Activated T-cell treated with anti-CD3 and anti-CD28 coated beads, Interleukin-2, amount 50 U/mL, for 48 hours (primary cell): ENCODE measurements around the gene MAMDC2.

Experiments
- DNase-seq, 2 experiments: peaks; one replicate each; pipeline ENCODE4 v3.0.0-alpha.2; 2020

MAMDC2 gene, protein sequence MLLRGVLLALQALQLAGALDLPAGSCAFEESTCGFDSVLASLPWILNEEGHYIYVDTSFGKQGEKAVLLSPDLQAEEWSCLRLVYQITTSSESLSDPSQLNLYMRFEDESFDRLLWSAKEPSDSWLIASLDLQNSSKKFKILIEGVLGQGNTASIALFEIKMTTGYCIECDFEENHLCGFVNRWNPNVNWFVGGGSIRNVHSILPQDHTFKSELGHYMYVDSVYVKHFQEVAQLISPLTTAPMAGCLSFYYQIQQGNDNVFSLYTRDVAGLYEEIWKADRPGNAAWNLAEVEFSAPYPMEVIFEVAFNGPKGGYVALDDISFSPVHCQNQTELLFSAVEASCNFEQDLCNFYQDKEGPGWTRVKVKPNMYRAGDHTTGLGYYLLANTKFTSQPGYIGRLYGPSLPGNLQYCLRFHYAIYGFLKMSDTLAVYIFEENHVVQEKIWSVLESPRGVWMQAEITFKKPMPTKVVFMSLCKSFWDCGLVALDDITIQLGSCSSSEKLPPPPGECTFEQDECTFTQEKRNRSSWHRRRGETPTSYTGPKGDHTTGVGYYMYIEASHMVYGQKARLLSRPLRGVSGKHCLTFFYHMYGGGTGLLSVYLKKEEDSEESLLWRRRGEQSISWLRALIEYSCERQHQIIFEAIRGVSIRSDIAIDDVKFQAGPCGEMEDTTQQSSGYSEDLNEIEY

DNA sequence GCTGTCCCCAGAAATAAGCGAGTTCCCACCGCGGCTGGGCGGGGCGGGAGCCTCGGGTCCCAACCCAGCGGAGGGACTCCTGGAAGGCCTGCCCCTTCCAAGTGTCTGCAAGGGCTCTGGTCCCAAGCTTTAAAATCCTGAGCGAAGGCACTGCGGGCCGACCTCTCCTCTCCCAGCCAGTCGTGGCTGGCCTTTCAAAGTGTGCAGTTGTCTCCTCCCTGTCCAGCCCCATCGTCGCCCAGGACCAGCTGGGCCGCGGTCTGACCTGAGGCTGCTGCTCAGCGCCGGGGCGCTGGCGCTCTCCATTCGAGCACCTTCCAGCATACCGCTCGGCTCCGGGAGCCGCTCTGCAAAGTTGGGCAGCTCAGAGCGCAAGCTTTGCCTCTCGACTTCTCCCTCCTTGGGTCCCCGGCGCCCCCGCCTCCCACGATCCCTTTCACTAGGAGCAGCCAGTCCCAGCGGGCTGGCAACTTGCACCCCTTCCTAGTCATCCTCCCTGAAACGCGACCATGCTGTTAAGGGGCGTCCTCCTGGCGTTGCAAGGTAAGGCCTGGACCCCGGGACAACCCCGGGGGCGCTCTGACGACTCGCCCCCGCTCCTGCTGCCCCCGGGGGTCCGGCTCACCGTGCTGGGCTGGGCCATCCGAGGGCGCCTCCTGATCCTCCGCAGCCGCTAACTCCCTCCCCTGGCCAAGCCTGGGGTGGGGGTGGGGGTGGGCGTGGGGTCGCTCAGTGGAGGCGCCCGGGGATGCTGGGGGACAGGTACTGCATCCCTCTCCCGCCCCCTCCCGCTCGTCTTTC lies at the start of gene MAMDC2:
TSS of gene MAMDC2 (plus strand) at position 160 of the 801 bp plus-strand sequence. CDS start at position 510, 350 bp downstream.
- no peak for DNase-seq

DNA sequence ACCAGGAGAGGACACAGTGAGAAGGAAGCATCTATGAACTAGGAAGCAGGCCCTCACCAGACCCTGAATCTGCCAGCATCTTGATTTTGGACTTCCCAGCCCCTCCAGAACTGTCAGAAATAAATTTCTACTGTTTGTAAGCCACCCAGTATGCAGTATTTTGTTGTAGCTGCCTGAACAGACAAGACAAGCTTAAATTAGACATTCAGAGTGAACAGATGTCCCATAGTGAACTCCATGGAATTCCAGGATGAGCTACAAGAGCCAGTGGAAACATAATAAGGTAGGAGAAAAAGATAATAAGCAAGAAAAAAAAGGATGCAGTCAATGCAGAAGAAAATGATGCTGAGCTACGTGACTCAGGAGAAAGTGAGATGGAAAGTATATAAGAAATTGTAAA lies 47.8 kb upstream of the MAMDC2 start:
- DNase-seq = no peak

DNA sequence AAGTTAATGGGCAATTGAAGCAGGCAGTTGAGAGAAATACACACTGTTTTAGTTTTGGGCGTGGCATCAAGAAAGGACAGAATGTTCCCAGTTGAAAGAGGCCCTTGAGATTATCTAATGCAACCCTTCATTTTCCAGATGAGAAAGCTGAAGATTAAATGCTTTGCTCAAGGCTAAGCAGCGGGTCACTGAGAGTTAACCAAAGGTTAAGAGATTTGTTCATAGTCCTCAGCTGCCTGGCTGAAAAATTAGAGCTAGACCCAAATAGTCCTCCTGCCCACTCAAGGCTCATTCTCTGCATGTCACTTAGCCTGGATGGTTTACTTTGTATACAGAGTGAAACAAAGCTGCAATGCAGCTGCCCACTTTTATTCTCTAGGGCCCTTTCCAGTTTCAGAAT lies 46.7 kb upstream of the MAMDC2 start:
- DNase-seq = no peak

DNA sequence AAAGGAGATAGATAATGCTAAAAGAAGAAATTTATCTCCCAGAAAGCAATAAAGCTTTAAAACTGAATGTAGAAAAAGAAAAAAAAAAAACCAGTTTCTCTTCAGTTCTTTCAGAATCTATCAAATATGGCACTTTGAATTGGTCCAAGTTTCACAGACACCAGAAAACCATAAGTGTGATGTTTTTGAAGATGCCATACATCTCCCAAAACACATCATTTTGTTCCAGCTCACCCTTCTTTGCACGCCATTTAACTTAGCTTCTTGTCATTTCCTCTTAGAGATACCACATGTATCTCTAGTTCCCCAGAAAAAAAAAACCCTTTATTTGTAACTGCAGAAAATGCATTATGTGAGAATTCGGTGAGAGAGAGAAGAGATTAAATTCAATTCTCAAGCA lies 46.1 kb upstream of the MAMDC2 start:
- DNase-seq = no peak

DNA sequence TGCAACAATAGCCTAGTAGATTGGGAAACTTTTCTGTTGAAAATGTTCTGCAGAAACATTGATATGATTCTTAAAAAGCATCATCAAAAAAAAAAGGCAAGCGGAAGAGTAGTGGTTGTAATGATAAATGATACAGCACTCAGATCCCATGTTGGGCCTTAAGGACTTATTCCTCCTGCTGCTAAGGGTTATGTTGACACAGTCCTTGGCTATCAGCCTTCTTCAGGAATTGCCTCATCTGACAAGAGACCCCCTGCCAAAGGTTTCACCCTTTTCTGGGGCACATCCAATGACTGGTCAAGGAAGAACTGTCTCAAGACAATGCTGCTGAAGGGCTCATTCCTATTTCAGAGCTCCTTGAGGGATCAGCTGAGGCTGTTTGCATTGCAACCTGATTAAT lies 44.3 kb upstream of the MAMDC2 start:
- no peak for DNase-seq

DNA sequence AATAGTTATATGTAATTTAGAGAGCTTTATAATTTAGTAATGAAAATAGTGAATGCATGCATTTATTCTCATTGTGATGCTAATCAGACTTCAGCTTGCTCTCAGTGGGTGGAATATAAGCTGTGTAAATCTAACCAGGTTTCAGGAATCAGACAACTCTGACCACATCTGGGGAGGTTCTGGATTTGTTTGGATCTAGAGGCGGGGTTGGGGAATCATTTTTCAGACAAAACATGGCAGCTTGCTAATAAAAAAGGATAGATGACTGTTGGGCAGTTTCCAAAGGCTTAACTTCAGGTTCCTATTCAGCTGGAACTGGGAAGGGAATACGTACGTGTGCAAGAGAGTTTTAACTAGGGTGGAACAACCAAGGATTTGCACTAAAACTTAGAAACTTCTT lies 43.2 kb upstream of the MAMDC2 start:
- DNase-seq = no peak

DNA sequence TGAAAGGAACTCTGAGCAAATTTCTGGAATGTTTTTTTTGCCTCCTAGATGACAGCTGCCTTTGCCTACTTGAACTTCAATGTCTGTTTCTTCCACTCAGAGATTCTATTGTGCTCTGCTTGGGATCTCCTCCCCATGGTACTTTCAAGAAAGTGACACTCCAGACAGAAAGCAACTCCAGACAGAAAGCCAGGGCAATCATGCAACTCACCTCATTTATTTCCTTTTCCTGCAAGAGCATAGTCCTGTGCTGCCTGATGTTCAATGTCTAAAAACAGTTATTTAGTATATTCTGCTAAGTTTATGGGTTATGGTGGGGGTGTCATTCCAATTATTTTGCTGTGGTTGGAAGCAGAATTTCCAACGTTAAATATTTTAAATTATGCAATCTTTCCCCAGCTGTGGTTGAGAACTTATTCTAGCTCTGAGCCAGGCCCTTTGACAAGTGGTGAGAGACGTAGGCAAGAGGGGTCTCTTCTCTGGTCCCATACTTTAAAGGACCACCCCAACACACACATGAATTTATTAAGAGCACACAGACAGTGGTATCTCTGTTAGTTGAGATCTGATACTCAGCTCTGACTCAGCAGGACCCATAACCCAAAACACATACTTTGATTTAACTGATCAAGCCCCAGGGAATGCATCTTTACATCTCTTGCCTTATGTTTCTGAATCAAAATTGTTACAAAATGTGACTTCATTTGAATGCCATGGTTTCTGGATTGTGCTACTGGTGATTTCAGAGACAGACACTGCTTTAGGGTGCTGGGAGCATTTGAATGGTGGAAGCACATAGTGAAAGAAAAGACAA lies 39.5 kb upstream of the MAMDC2 start:
- no peak for DNase-seq

DNA sequence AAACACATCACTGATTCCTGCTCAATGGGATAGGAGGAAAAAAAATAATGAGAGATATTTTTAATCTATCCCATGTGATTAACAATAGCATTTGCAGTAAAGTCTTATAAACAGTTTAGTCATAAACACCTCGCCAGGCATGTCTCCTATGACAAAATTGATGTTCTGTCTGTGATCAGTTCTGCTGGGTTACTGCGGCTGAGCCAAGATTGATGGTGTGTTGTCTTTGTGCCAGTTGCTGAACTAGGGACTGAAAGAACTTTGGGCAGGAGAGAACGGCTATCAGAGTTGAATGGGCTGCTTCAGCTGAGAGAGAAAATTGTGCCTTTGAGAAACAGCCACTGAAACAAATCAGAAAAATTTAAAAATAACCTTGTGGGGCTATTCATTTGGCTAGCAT lies 37.3 kb upstream of the MAMDC2 start:
- DNase-seq = no peak

DNA sequence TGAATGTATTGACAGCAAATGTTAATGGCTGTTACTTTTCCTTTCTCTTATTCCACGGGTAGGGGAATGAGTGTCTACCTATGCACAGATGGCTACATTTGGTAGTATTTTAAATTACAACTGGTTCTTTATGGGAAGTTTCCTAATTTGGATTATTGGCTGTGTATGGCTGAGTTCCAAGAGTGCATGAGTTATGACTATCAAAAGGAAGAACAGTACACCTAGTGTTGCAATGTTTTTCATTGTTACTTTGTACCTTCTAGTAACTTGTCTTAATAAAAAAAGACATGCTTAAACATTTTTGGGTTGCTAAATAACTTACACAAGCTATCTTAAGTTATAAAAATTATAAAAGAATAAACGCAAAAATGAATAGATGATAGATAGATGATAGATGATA lies 35.8 kb upstream of the MAMDC2 start:
- no peak for DNase-seq

DNA sequence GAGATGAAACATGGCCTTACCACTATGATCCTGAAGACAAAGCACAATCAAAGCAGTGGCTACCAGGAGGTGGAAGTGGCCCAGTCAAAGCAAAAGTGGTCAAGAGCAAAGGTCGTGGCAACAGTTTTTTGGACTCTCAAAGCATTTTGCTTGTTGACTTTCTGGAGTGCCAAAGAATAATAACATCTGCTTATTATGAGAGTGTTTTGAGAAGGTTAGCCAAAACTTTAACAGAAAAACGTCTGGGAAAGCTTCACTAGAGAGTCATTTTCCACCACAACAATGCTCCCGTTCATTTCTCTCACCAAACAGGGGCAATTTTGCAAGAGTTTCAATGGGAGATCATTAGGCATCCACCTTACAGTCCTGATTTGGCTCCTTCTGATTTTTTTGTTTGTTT lies 33.6 kb upstream of the MAMDC2 start:
- no peak for DNase-seq

DNA sequence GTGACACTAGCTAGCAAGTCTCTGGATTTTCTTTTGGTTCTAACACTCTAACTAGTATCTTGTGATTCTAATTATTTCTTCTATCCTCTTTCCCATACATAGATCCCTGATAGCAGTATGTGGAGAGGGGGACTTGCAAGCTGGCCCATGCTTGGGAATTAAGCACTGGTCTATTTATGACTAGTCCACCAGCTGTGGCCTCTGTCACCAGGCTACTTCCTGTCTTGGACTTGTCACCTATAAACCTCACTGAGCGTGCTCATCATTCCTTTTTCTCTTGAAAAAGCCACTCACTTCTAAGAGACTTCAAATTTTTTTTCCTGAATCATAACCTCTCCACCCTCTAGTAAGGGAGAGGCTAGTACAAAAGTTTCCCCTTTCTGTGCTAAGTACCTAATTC lies 32.3 kb upstream of the MAMDC2 start:
- no peak for DNase-seq

DNA sequence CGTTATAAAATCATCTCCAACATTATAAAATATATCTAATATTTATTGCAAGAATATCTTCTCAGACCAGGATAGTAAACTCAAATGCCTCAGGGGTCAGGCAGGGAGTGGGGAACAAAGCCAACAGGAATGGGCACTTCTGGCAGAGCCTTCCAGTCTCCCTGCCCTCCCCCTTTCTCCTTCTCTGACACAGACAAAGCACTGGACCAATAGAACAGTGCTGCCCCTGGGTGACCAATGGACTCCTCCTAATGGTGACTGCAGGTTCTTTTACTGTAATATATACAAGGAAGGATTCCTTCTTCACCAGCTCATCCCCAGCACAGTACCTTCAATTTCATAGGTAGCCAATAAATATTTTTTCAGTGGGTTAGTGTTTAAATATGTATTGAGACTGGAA lies 31.1 kb upstream of the MAMDC2 start:
- DNase-seq = no peak

DNA sequence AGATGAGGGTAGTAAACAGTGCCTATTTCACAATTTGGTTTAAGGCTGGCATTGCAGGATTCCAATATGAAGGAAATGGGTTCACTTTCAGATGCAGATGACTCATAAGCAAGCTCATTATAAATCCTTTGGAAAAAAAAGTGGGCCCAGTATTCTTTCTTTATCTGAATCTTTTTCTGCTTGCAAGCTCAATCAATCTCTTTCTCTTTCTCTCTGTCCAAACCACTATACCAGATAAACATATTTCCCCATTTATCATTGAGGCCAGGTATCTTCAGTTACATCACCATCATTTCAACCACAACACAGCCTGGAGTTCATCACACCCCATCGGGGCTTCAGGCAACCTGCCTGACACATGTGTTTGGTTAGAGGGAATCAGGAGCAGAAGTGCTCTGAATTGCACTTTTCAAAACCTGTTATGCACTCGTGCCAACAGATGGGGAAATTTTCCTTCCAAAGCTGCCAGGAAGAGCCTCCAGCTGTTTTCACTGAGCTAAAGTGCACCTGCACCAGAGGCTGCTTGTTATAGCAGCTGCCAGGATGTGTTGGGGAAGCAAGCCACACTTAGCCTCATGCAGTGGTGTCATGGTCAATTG lies 30.0 kb upstream of the MAMDC2 start:
- no peak for DNase-seq

DNA sequence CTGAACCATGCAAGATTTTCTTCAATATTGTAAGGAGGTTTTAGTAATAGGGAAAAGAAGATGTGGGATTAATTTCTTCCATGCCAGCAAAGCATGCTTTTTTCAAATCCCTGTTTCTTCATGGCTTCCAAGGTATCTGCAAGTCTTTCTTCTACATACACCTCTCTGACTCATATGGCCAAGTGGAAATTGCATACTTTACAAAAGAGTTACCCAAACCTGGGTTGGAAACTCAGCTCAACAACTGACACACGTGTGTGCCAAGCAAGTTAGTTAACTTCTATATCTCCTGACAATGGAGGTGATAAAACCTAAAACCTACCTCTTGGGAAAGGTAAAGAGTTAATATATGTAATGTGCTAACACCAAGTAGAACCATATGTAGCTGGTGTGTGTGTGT lies 28.5 kb upstream of the MAMDC2 start:
- no peak for DNase-seq

DNA sequence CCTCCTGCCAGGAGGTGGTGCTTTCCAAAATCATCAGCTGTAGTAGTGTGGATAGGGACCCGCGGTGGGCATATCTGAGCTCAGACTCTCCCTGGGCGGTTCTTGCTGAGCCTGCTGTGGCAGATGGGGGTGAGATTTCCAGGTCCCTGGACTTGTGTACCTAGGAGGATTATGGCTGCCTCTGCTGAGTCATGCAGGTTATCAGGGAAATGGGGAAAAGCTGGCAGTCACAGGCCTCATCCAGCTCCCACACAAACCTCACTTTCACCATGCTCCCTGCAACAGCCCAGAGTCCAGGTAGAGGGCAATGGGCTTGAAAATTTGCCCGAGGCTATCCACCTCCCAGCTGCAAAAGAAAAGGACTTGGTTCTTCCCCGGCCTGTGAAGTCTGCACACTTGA lies 23.4 kb upstream of the MAMDC2 start:
- no peak for DNase-seq

DNA sequence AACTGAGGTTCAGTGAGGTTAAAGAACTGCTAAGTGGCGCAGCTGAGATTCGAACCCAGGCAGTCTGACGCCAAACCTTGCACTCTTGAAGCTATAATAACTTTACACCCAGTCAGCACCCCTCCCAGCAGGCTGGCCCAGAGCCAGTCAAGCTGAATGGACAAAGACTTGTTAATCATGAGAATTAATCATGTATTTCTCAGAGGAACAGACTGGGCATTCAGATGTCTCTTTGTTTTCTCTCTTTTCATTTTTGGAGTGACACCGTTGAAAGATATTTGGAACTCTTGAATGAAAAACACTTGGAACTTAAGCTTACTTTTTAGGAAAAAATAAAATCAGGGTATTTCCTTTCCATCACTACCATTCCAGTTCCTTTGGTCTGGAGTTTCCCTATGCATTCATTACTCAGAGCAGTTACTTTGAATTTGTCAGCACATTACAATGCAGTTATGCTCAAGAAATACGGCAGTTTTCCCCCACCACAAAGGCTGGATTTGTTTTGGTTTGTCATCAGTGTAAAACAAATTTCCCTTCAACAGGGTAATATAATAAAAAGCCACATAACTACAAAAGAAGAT lies 22.6 kb upstream of the MAMDC2 start:
- DNase-seq = no peak

DNA sequence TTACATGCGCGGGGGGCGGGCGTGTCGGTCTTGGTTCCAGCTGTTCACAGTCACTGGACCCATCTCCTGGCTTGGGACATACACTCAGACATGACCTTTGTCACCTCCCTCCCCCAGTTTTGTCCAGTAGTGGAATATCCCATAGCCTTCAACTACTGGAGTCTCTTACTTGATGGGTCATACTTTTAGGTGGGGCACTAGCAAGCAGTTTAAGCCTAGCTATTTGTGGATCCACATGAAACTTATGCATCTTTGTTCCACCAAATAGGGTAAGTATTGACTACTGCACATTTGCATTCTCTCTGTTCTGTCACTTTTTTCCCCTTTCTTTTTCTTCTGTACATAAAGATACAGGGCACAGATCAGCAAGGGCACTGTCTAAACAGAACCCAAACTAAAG lies 15.4 kb upstream of the MAMDC2 start:
- no peak for DNase-seq

DNA sequence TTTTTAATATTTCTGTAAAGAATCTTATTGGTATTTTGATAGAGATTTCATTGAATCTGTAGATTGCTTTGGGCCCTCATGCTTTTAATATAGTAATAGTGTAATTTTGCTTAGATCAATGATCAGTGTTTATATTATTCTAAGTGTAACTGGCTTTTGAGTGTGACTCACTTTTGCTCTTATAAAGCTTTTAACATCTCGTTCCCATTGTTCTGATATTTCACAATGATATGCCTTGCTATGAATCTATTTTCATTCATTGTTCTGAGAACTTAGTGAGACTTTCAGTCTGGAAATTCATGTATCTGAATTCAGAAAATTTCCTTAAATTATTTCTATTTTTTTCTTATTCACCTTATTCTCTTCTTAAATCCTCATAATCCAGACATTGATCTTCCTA lies 13.5 kb upstream of the MAMDC2 start:
- DNase-seq = no peak

DNA sequence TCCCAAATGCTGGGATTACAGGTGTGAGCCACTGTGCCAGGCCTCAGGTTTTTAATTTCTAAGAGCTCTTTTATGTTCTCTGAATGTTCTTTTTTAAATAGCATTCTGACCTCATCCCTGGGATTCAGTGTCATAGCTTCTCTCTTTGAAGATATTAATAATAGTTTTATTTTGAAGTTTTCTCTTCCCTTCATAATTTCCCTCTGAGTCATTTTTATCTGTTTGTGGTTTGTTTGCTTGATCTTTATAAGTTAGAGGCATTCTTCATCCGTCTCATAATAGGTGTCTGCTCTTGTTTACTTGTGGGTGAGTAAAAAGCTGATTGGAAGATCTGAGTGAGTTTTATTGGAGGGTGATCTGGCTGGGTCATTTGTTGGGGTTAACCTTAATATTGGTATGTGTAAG lies 12.5 kb upstream of the MAMDC2 start:
- DNase-seq = no peak

DNA sequence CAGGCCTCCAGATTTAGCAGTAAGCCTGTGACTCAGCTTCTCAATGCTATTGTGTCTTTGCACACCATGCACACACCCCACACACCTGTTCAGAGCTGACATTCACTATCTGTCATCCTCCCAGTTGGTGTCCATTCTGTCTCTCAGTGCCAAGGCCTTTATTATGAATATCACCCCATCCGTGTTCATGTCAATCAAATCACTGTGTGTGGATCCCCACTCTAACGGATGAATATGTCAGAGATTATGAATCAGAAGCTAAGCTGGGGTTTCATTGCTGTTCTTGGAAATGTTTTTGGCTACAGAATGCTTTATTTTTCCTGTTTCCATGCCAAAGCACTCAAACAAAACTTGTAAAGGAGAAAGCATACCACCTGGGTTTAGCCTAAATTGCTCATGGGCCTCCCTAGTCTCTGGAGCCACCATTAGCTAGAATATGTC lies 9.4 kb upstream of the MAMDC2 start:
- no peak for DNase-seq

DNA sequence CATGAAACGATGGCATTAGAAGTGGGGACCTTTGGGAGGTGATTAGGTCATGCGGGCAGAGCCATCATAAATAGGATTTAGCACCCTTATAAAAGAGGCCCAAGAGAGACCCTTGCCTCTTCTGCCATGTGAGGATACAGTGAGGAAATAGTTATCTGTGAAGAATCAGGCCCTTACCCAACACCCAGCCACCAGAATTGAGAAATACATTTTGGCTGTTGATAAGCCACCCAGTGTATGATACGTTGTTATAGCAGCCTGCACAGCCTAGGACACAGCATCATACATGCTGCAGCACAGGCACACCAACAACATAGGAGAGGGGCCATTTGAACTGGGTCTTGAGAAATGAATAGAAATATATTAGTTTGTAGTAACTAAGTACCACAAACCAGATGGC lies 8.0 kb upstream of the MAMDC2 start:
- DNase-seq = no peak

DNA sequence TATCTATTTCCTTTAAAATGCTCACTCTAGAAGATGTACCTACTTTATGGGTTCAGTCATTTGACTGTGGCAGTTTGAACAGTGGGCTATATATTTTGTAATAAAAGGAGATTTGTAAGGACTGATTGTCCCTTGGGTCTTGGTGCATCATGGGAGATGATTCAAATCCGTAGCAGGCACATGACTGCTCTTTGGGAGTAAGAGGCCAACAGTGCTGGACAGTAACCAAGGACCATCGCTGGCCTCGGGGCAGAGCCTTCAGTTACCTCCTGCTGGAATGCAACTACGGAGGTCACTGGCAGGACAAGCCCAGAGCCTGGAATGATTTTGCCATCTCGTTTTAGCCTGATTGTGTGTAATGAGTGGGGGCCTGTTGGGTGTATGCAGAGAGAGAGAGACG lies 7.0 kb upstream of the MAMDC2 start:
- DNase-seq = no peak
